ENCODE measurements around the gene TPCN2.

- no peak for TF ChIP-seq TAF1 (IDR thresholded peaks at IDR 0.05; ENCODE audit: borderline replicate concordance, low read depth, low read length)
- TF ChIP-seq POLR2AphosphoS5 (IDR thresholded peaks at IDR 0.05; ENCODE audit: low read depth, low read length), result no peak
Measured at GRCh38 chr11:69160296-69161116, 111.8 kb downstream of the TPCN2 start.
